Ramos (cell line): ENCODE measurements around the gene AKAP12.

Experiments used
- in situ Hi-C: fragments of 300-500 bp; cut with MboI; formaldehyde crosslinking; loops from one replicate; pipeline ENCODE4 v1.14.3; 2022; ENCODE audit warnings: low sequenced_read_pairs; ENCODE audit not compliant: unreplicated experiment

Gene AKAP12

GRCh38 chr6:151391471-151392413 is 152.0 kb downstream of the AKAP12 start, which contains the start of gene ZBTB2:
Gene ZBTB2 (minus strand): TSS chr6:151391559. CDS start chr6:151373637, 17,922 bp downstream.
- in situ Hi-C loops, result loop anchor here (25.0 kb wide), 1 partner anchor 1596 kb away; the partner anchor contains the start of gene FBXO5

- in situ Hi-C loops, result loop anchor here (25.0 kb wide), 1 partner anchor 1595 kb away; the partner anchor contains the start of gene FBXO5
These were observed 152.7 kb downstream of the AKAP12 start for GRCh38 chr6:151392427-151392826.

GRCh38 chr6:151393410-151393809 is 153.6 kb downstream of the AKAP12 start:
- in situ Hi-C loops, result loop anchor here (25.0 kb wide), 1 partner anchor 1594 kb away; the partner anchor contains the start of gene FBXO5

GRCh38 chr6:151399679-151400078 is 159.9 kb downstream of the AKAP12 start:
- in situ Hi-C loops, result loop anchor here (25.0 kb wide), 1 partner anchor 1588 kb away; the partner anchor contains the start of gene FBXO5

- in situ Hi-C loops, result no loop called here
These were observed 160.7 kb downstream of the AKAP12 start for GRCh38 chr6:151400473-151400872.

GRCh38 chr6:151402228-151402627 is 162.5 kb downstream of the AKAP12 start:
- in situ Hi-C loops, result no loop called here

DNA sequence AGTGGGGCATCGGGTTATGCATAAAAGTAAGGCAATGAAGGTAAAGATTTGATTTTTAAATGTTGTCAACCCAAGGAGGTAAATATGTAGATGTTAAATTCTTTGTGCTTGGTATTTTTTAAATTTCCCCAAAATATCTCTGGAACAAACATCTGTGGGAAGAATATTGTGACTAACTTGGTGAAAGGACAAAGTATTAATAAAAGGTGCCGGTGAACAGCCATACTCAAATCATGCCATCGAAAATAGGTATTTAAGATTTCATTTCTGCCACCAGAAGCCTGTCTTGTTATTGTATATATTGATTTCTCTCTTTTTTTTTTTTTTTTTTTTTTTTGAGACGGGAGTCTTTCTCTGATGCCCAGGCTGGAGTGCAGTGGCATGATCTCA is 164.1 kb downstream of the AKAP12 start:
- in situ Hi-C loops, result no loop called here
